GM19455 (cell line): ENCODE measurements around the gene DUSP3.

Source experiments
- ATAC-seq: cut with Tn5 transposase; IDR thresholded peaks from one replicate; pipeline ENCODE4 v1.9.1; 2021; ENCODE audit not compliant: unreplicated experiment

DUSP3 gene

DNA sequence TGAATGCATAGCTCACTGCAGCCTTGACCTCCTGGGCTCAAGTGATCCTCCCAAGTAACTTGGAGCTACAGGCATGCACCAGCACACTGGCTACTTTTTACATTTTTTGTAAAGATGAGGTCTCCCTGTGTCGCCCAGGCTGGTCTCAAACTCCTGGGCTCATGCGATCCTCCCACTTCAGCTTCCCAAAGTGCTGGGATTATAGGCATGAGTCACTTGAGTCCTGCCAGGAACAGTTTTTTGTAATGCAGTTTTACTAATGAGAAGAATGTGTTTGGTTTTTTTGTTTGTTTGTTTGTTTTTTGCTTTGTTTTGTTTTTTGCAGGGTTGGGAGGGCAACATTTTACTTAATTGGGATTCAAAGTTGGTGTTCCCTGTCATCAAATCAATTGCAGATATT, 42.4 kb downstream of the DUSP3 start:
- ATAC-seq, result no peak

DNA sequence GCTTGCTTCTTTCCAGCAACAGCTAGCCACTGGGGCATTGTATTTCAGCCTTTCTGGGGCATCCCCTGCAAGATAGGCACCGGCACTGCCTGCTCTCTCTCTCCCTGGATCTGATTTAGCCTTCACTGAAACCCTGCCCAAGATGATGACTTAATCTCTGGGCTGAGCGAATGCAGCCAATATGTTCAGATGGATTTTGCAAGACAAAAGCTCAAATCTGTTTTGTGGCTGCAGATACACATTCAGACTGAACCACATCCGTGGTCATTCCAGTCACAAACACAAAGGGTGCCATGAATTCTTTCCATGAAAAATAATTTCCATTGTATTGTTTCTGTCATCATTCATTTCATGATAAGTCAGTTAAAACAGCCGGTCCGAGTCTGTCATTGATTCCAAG, 44.4 kb downstream of the DUSP3 start:
- ATAC-seq, result no peak

DNA sequence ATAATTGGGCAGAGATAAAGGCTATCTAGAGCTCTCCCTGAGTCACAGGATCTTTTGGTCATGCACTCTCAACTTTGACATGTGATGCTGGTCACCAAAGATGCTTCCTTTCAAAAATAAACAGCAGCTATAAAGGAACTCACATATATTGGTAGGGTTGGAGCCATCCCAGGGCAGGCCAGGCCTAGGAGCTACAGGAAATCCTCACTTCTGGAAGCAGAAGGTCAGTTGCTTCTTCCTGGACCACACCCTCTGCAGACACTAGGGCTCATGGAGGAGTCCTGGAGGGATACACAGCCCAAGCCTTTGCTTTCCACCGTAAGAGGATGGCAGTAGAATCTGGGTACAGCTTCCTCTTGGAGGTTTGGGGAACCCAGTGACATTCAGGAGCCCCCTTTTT, 44.8 kb downstream of the DUSP3 start:
- ATAC-seq, result no peak

DNA sequence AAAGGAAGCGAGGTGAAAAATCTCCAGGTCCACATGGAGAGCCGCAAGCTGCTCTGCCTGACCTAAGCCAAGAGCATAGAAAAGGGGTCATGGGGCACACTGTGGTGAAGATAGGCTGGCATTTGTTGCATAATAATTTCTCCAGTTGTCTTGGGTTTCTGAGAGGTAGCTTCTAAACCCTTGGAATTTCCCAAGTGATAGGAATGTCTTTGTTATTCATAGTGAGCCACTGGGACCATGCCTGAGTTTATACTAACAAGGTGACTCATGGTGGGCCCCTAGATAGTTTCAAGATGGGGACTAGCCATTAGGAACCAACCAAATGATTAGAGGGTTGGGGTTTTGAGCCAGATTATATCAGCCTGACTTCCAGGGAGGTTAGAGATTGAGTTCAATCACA, 45.8 kb downstream of the DUSP3 start:
- no peak for ATAC-seq

GRCh38 chr17:43728081-43728480, 50.7 kb downstream of the DUSP3 start:
- no peak for ATAC-seq

GRCh38 chr17:43723697-43724359, 54.9 kb downstream of the DUSP3 start:
- ATAC-seq, result no peak

- no peak for ATAC-seq
These were observed 55.7 kb downstream of the DUSP3 start for GRCh38 chr17:43722870-43723665.

DNA sequence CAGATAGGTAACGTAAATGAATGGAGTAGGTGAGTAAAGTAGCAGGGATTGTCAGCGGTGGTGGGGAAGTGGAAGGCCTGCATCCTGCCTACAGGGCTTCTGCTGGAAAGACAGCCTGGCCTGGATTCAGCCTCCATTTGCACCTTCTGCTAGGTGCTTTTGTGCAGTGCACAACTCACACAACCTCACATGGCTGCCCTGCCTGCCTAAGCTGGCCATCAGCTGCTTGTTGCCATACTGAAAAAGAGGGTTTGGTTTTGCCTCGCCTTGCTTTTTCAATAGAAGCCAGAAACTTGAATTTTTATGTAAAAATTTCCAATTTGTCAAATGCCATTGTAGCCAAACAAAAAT, 56.5 kb downstream of the DUSP3 start:
- no peak for ATAC-seq

- ATAC-seq, result no peak
These were observed 57.1 kb downstream of the DUSP3 start for GRCh38 chr17:43721537-43722268.

- ATAC-seq, result peak; percentile 80
These were observed 58.3 kb downstream of the DUSP3 start for GRCh38 chr17:43720311-43721060.

GRCh38 chr17:43719578-43719977, 59.2 kb downstream of the DUSP3 start:
- ATAC-seq, result no peak

DNA sequence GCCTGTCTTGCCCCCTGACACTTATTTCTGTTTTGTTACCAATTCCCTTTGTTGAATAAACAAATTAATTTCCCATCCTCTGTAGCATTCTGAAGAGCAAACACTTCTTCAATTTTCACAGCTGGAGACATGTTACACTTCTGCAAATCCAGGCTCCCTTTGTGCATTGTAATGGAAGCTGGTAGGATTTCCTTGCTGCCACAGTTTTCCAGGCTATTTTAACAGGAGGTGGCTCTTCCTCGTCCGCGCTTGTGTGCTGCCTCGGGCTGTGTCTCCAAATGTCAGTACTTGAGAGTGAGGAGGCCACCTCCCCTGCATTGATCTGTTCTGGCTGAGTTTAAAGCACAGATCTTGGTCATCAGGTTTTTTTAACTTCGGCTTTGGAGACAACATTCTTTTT, 60.2 kb downstream of the DUSP3 start:
- ATAC-seq, result no peak

- ATAC-seq, result no peak
These were observed 60.9 kb downstream of the DUSP3 start for GRCh38 chr17:43717913-43718312.
